ENCODE results near the gene SMURF2.
A peak's percentile ranks its signal among the peaks of the same experiment; 100 is the strongest.

Gene SMURF2

GRCh38 chr17:64502809-64503208 lies 159.3 kb downstream of the SMURF2 start:
- DNase-seq (ENCODE audit: low read depth), result no peak

DNA sequence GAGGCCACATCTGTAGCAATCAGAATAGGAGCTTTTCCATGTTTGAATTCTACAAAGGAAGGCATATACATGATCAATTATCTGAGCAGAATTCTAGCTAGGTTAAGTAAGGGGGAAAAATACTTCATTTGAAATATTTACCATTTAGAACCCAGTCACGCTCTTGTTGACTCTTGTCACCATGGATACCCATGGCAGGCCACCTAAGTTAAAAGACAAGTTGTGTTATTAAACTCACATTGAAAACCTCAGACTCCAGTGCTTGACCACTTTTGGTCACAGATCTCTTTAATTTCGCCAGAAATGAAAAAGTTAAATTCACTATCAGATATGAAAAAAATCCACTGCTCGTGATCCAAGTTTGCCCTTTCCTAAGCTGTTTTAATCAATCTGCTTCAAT lies 160.1 kb downstream of the SMURF2 start:
- no peak for DNase-seq (ENCODE audit: low read depth)

DNA sequence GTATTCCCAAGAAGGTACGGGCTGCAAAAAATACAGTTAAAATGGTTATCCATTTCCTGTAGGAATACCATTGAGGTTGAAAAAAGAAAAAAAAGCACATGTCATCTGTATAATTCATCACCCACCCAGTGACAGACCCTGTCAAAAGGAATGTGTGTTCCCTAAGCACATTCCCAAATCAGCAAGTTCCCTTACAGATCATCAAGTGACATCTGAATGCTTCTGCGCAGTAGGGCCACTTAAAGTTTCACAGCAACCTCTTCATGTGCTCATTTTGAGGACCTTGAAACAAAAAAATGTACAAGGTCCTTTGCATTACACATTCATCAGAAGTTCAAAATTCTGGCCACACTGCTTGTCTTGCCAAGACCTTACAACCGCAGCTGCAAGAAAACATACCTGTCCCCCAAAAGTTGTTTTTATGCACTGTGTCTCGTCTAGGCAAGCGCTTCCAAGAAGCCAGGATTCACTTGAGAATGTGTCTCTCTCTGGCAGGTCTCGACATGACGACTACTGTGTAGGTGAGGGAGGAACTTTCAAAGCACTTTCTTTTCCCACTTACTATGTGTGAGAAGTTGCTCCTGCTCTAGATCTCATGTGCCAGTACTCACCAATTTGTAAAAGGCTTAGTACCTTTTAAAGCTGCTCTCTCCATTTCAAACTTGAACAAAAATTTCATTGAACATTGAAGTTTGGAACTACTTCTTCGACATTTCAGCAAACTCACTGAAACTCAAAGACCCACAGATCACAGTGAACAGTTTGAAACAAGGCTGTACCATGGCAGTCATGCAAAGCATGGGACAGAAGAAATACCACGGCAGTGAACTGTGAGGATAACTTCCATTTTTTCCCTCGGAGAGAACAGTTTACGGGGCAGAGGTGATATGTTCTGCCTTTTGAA lies 161.0 kb downstream of the SMURF2 start:
- no peak for DNase-seq (ENCODE audit: low read depth)

- no peak for DNase-seq (ENCODE audit: low read depth)
Measured at GRCh38 chr17:64500487-64500859, 161.6 kb downstream of the SMURF2 start.

GRCh38 chr17:64499805-64500486 lies 162.2 kb downstream of the SMURF2 start:
- no peak for DNase-seq (ENCODE audit: low read depth)

DNA sequence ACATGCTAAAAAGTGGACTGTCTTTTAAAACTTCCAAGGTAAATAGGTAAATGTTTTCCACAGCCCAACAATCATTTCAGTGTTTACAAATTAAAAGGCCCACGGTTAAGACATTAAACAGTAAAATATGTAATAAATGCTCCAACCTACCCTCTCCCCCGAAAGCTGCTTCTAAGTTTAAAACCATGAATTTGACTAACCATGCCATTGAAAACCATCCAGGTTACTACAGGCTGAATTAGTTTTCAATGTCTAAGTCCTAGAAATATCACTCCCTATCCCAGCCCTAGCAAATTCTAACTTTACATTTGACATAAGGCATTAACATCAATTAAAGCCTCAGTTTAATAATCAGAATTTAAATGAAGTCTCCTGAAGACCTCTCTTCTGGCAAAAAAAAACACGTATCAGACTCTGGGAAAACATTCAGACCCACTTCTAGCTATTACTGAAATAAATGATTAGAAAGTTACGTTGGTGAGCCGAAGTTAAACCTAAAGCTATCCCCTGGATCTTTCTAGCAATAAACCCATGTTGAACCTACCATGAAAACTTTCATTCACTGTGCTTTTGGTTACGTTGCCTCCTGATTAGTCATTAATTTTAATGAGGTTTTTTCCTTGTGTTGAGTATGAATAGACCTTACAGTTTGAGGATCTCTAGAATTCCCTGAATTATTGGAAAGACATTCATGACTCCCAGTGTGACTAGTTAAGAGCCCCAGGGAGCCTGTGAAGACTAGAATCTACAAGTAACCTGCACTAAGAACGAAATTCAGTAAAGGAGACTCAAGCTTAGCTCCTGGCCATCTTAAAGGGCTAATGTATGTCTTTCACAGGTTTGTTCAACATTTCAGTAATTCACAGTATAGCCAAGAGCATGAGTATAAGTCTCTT lies 163.6 kb downstream of the SMURF2 start:
- DNase-seq (ENCODE audit: low read depth), result no peak

- DNase-seq (ENCODE audit: low read depth), result no peak
Measured at GRCh38 chr17:64497565-64498035, 164.5 kb downstream of the SMURF2 start.

GRCh38 chr17:64496786-64497564 lies 165.1 kb downstream of the SMURF2 start, which contains the start of gene POLG2:
TSS of gene POLG2 (minus strand) at chr17:64497054. CDS start at chr17:64496968, 86 bp downstream.
- peak; percentile 89 for DNase-seq (ENCODE audit: low read depth)

GRCh38 chr17:64496348-64496785 lies 165.7 kb downstream of the SMURF2 start:
- no peak for DNase-seq (ENCODE audit: low read depth)

Data from stimulated activated CD4-positive, alpha-beta T cell treated with anti-CD3 and anti-CD28 coated beads, Interleukin-2, amount 100 ng/mL, for 4 hours (primary cell).